NCI-H1930 (cell line): ENCODE data around the gene SLC35D2.
"Not testable (repeated sequence)": the region's sequence is repeated elsewhere in the genome, so short reads cannot be mapped to it uniquely, and the experiment has no call there.

Source experiments
- DNase-seq, 2 experiments: peaks; one replicate each; lab custom pipeline; 2025; lab: John Stamatoyannopoulos, UW

Gene SLC35D2

DNA sequence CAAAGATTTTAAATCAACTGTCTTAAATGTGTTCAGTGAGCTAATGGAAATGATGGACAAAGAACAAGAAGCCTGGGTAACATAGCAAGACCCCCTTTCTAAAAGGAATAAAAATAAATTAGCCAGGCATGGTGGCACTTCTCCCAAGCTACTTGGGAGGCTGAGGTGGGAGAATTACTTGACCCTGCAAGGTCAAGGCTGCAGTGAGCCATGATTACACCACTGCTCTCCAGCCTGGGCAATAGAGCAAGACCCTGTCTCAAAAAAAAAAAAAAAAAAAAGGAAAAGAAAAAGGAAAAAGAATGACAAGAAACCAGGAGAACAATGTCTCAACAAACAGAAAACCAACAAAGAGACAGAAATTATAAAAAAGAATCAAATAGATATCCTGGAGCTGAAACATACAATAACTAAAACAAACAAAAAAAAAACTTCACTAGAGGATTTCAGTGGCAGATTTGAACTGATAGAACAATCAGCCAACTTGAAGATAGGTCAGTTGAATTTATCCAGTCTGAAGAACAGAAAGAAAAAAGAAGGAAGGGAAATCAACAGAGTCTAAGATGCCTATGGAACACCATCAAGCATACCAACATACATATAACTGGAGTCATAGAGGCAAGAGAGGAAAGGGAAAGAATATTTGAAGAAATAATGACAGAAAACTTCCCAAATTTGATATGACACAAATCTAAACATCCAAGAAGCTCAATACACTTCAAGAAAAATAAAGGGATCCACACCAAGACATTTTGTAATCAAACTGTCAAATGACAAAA lies 16.8 kb upstream of the SLC35D2 start:
- no peak for DNase-seq

DNA sequence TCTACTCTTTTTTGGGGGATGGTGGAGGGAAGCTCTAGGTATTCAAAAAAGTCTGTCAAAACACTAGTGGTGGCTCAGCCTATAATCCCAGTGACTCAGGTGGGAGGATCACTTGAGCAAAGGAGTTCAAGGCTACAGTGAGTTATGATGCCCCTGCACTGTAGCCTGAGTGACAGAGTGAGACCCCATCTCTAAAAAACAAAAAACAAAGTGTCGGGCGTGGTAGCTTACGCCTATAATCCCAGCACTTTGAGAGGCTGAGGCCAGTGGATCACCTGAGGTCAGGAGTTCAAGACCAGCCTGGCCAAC lies 15.8 kb upstream of the SLC35D2 start:
- DNase-seq, result no peak

DNA sequence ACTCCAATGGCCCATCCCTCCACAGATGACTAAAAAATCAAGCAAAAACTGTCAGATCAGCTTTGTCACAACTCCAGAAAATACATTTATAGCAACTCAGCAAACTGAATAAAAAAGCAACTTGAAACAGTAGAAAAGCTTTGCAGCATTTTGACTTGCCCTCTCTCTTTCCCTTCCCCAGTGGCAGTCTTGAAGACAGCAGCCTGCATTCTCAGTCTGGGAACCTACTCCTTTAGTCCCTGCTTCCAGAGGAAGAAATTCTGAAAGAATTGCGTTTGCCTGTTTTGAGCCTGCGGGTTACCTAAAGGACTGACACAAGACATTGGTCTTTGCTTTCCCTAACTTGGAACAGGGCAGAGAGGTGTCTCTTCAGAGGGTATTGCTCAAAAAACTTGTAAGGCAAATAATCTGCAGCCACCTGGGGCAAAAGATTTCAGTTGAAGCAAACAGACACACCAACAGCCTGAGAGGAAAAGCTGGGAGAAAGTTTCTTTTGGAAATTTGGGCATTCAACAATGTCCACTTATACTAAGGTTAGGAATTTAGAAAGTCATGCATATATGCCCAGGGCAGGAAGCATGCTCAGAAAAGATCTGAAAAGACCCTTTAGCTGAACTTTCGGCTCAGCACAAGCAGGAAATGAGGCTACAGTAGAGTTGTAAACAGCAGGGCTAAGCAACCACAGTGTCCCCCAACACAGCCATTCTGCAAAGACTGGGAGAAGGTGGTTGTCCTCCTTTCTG lies 15.2 kb upstream of the SLC35D2 start:
- DNase-seq, result no peak

DNA sequence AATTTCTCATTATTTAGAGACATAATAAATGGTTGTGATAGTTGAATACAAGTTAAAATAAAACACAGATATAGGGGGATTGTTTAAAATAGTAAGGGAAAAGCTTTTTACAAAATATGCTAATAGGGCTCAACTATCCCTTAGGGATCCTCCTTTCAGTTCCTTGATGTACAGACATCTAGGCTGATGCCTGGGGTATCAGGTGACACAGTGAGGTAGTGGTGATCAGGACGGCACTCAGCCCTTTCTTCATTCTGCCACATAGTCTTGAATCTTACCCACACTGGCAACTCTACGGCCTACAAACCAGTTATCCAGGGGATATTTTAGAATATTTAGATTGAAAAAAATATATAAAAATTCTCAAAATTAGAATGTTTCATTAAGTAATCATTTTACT lies 12.5 kb upstream of the SLC35D2 start:
- DNase-seq, result no peak

DNA sequence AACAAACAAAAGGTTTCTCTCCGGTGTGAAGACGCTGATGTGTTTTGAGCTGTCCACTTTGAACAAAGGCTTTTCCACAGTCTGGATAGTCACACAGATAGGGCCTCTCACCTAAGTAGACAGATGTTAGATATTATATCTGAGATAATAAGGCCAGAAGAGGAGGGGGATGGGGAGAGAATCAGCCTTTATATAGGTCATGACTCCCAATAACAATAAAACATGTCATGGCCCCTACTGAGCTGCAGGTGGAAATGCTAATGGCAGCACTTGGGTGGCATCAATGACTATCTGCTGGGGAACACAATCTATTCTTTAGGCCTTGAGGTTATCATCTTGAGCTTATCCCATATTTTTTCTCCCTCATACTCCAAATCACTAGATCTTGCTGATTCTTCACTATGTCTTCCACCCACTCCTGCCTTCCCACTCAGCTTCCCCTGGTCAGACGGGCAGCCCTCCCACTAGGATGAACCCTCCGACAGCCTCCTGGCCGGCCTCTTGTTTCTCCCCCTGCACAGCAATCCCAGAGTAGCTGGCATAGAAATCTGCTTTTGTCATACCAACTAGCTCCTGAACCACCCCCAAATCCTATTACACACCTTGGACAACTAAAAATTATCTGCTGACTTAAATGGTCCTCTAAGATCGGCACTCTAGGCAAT lies 11.5 kb upstream of the SLC35D2 start:
- DNase-seq, result no peak

DNA sequence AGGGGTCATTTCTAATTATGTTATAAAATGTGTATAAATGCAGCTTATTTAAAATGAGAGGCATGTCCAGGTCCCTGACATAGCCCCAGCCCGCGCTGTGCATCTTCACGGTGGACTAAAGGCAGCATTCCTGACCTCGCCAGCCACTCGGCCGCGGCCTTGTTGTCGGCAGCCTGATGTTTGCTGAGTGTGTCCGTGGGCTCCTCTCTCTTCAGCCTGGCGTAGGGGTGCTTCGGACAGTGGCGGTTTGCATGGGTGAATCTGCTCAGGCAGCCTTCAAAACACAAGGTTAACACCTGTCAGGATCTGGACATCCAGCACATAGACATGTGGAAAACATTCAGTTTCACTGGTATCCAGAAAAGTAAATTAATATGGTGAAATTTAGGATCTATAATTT lies 8.8 kb upstream of the SLC35D2 start:
- no peak for DNase-seq

DNA sequence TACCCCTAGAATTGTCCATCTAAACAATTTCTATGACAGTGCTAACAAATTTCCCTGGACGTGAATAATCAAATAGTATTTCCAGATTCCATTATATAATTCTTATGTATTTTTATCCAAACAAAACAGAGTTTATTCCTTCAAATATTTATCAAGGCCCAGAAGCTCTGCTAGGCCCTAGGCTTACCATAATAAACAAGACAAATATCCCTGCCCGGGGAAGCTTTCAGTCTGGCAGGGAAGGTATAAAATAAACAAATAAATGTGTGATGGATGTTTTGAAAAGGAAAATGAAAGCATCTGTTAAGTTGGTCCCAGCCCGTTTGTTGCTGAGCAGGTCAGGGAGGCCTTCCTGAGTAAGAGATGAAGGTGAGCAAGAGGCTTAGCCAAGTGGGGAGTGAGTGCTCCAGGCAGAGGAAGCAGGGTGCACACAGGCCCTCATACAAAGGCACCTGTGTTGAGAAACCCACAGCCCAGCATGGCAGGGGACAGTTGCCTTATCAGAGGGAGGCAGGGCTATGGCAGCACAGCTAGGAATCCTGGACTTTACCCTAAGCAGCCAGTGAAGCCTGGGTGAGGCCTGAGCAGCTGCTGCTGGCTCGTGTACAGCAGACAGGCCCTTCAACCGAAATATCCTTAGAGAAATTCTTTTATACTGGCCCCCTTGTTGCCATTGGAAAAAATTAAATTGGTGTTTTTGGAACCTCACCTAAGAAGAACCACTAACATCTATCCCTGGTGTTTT lies 7.7 kb upstream of the SLC35D2 start:
- no peak for DNase-seq

DNA sequence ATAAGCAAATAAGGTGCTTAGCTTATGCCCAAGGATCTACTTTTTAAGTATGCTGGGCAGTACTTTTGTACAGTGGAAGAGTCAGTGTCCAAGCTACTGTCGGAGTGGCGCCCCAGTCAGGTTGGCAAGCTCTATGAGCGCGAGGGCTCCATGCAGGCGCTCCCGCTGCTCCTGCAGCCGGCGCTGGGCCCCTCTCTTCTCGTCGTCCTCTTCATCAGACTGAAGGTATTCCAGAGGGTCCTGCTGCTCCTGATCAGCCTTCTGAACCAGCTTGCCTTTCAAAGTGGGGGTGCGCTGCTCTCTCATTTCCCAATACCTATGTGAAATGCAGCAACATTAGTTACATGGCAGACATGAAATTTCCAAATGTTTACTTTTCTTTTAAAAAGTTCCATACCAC lies 4.6 kb upstream of the SLC35D2 start:
- no peak for DNase-seq

DNA sequence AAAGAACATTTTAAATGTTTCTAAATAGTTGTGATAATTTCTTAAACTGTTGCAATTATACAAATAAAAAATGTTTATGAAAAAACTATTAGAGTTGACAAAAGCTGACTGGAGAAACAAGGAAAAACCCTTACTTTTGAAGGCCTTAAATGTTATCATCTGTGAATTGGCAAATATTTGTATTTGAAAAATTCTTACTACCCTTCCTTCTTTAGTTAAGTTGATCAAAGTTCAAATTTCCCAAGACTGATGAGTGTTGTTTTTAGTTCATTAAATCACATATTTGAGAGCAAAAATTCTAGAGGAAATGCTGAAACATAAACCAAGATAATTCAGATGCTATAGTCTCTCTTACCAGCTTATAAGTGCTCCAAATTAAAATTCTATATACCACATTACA lies 2.6 kb upstream of the SLC35D2 start:
- DNase-seq, result no peak

DNA sequence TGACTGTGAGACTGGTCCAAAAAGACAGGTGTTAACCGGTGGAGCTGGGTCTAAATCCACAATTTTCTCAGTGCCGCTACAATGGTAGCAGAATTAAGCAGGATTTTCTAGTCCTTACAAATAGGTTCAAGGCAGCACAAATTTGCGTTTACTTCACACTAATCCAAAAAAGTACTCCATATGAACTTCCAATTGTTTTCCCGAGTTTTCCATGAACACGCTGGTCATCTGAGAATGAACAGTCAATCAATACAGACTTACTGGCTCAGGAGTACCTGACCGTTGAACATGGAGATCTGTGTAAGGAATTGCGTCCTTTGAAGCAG lies 709 bp downstream of the SLC35D2 start:
- DNase-seq, result no peak

DNA sequence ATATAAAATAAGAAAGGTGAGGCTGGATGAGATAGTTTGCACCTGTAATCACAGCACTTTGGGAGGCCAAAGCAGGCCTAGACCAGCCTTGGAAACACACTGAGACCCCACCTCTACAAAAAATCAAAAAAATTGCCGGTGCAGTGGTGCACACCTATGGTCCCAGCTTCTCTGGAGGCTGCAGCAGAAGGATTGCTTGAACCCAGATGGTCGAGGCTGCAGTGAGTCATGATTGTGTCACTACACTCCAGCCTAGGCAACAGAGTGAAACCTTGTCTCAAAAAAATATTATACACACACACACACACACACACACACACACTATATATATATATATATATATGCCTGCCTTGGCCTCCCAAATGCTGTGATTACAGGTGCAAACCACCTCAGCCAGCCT lies 1.3 kb downstream of the SLC35D2 start:
- no peak for DNase-seq

DNA sequence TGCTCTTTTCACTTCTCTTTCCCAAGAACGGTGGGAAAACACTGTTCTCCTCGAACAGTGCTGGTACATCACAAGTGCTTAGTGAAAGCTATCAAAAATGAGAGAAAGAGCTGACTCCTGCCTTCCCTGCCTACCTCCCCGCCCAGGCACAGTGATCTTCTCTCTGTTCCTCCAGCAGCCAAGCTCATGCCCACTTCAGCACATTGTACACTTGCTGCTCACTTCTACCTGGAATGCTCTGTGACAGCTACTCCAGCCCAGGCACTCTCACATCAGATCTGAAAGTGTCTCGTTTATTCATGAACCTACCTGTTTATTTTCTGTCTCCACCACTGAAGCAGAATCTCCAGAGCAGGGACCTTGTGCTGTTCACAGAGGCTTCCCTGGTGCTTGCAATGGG lies 1.8 kb downstream of the SLC35D2 start:
- DNase-seq, result no peak

DNA sequence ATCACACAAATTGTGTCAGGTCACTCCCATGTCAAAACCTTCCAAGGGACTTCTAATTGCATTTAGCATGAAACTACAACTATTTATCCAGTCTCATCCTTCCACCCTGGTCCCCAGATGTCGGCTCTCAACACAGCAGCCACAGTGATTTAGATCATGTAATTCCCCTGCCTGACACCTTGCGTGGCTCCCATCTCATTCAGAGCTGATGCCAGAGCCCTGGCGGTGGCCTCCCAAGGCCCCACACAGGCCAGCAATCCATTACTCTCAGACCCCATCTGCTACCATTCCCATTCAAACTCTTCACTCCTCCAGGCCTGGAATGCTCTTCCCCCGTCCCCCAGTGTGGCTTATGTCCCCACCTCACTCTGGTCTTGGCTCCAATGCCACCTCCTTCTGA lies 2.4 kb downstream of the SLC35D2 start:
- DNase-seq, result no peak

DNA sequence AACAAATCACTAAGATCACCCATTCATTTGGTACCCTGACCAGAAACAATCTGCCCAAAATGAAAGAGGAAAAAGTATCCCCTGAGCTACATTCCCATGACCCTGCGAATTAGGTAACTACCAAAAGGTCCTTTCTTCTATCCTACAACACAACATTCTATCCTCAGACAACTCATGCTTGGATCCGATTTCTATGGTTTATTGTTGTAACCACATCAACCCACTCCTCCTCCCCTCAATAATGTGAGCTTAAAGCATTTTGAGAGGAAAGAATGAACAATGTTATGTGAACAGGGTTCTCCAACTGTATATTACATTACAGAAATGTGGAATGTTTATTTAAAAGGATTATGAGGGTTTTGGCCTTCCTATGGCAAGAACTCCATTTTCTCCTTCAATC lies 4.0 kb downstream of the SLC35D2 start:
- no peak for DNase-seq

DNA sequence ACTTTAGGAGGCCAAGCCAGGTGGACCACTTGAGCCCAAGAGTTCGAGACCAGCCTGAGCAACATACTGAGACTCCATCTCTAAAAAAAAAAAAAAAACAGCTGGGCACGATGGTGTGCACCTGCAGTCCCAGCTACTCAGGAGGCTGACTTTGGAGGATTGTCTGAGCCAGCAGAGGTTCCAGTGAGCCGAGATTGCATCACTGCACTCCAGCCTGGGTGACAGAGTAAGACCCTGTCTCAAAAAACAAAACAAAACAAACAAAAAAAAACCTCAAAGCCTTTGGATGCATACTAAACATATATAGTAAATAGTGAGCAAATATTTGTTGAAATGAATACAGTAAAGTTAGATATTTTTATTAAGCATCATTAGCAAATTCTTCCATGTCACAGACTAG lies 5.3 kb downstream of the SLC35D2 start:
- no peak for DNase-seq

DNA sequence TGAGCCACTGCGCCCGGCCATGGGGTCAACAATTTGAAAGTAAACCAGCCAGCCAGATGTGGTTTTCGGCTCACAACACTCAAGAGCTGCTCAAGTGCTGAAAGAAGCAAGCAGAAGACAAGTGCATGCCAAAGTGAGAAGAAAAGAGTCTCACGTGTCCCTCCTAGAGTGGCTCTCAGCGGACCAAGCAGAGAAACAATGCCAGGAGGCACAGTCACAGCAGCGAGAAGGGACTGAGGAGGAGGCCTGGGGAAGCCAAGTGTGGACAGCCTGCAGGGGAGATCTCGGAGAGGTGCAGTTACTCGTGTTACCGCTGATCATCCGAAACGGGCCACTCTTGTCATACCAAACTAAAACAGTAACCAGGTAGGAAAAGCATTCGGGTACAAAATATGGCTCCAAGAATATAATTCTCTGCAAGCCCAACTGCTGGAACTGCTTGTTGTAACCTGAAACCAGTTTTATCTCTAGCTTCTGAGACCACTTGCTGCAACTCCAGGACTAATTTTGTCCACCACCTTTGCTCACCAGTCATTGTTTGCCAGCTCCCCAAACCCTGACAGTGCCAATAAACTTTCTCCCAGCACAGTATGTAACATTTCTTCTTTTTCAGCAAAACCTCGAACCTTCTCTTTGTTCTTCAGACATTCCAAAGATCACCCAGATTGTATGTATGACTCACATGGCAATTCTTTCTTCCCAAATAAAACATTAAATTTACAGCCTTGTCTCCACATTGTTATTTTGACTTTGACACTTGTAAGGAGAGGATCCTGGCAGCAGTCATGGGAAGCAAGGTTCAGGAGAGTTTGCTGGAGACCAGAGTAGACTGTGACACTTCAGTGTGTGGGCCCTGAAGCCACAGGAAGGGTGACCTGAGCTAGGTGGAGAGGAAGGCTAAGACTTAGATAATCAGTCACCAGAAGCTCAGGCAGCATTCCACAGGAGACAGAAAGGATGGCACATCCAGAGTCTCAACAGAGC lies 6.3 kb downstream of the SLC35D2 start:
- no peak for DNase-seq

DNA sequence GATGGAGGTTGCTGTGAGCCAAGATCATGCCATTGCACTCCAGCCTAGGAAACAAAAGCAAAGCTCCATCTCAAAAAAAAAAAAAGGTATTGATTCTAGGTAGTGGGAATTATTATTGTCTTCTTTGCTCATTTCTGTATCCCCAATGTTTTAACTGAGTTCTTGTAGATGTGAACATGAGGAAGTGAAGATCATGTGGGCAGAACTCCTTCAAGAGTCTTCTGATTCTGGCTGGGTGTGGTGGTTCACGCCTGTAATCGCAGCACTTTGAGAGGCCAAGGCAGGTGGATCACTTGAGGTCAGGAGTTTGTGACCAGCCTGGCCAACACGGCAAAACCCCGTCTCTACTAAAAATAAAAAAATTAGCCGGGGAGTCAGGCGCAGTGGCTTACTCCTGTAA lies 8.0 kb downstream of the SLC35D2 start:
- DNase-seq, result not testable (repeated sequence)

DNA sequence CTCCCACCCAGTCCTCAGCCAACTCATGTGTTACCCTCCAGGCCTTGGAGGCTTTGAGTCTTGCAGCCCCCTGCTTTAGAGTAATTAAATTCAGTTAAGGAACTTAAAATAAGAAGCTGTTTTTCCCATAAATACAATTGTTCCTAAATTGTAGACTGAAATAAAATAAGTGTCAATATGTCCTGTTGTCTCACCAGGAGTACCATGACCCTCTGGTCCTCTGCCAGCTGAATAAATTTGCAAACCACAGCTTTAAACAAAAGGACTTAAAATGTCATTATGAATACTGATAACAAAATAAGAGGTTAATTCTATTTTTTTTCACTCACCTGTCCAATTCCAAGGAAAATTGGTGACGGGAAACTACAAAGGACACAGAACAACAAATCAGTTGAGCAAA lies 15.6 kb downstream of the SLC35D2 start:
- DNase-seq, result no peak

DNA sequence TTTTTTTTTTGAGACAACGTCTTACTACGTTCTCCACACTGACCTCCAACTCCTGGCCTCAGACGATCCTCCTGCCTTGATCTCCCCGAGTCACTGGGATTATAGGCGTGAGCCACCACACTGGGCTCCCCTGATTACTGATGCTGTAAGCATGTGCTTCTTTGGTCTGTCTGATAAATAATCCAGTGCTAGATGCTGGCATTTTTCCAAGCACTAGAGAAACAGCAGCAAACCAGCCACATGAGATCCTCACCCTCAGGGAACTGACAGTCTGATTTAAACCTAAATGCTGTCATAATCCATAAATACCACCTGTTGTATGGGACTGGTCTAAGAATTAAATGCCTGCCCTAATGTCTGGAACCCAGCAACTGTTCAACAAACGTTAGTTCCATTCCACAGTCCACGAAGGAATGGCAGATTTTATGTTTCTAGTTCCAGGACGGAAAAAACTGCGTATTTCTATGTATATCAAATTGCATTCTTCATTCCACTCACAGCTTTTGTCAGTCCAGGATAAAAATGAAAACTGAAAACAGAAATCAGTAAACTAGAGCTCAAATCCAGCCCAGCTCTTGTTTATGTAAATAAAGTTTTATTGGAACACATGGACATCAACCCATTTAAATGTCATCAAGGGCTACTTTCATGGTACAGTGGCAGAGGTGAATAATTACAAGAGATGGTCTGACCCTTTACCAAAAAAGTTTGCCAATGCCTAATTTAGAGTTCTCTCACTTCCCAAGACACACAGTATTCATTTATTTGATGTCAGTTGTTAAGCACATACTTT lies 20.1 kb downstream of the SLC35D2 start:
- DNase-seq, result no peak

DNA sequence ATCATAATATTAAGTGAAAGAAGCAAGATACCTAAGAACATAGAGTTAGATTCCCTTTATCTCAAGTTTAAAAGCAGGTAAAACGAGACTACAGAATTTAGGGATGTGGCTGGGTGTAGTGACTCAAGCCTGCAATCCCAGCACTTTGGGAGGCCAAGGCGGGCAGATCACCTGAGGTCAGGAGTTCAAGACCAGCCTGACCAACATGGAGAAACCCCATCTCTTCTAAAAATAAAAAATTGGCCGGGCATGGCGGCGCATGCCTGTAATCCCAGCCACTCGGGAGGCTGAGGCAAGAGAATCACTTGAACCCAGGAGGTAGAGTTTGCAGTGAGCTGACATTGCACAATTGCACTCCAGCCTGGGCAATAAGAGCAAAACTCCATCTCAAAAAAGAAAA lies 21.4 kb downstream of the SLC35D2 start:
- DNase-seq, result not testable (repeated sequence)

DNA sequence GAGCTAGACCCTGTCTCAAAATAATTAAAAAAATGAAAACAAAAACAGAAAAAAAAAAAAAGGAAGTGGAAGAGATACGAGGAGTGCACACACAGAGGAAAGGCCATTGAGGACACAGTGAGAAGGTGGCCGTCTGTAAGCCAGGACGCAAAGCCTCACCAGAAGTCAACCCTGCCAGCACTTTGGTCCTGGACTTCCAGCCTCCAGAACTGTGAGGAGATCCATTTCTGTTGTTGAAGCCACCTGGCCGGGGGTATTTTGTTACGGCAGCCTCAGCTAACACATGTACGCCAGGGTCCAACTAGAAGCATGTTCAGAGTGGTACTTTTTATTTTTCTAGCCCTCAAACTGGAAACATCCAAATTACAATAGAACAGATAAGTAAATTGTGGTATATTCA lies 21.8 kb downstream of the SLC35D2 start:
- DNase-seq, result no peak
